Measurements from ENCODE around the gene ANKAR. TPM values are rescaled to one million over a fixed set of nuclear protein-coding genes. Genes with fewer than 3 reads are reported as not detected.

The ANKAR gene
- total RNA-seq, 1 donor from 2014 or later = 17.4 TPM

GRCh38 chr2:189723192-189723591, 48.7 kb downstream of the ANKAR start:
- no peaks in the 10 kb centered on the region for H3K9me3 ChIP-seq
- TF ChIP-seq POLR2A (IDR thresholded peaks at IDR 0.05) = no peak
- no peak for TF ChIP-seq POLR2AphosphoS5 (IDR thresholded peaks at IDR 0.05; ENCODE audit: insufficient read depth in 1 of 2, low read depth in 1 of 2)
- TF ChIP-seq, protein P1, sequence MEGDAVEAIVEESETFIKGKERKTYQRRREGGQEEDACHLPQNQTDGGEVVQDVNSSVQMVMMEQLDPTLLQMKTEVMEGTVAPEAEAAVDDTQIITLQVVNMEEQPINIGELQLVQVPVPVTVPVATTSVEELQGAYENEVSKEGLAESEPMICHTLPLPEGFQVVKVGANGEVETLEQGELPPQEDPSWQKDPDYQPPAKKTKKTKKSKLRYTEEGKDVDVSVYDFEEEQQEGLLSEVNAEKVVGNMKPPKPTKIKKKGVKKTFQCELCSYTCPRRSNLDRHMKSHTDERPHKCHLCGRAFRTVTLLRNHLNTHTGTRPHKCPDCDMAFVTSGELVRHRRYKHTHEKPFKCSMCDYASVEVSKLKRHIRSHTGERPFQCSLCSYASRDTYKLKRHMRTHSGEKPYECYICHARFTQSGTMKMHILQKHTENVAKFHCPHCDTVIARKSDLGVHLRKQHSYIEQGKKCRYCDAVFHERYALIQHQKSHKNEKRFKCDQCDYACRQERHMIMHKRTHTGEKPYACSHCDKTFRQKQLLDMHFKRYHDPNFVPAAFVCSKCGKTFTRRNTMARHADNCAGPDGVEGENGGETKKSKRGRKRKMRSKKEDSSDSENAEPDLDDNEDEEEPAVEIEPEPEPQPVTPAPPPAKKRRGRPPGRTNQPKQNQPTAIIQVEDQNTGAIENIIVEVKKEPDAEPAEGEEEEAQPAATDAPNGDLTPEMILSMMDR (IDR thresholded peaks at IDR 0.05) = no peak
- H3K27ac ChIP-seq = no peak overlapping the region
- H3K27me3 ChIP-seq = no peaks in the 10 kb centered on the region
- intact Hi-C loops (cut with DNase I) = no loop called here
- no peak for DNase-seq (ENCODE audit: extremely low spot score in 2 of 2)
- H3K4me3 ChIP-seq = no peak overlapping the region
- no peaks in the 10 kb centered on the region for H3K36me3 ChIP-seq
- no peaks in the 10 kb centered on the region for H3K4me1 ChIP-seq

Other genes starting within 250 kb of the ANKAR start
- 30.7 TPM for gene WDR75, start 233.2 kb upstream of the ANKAR start, total RNA-seq
- gene SLC40A1, start 93.9 kb upstream of the ANKAR start, total RNA-seq = 53.3 TPM
- 44.7 TPM for gene ASNSD1, start 13.2 kb upstream of the ANKAR start, total RNA-seq
- gene OSGEPL1, start 88.1 kb downstream of the ANKAR start, total RNA-seq = 8.1 TPM
- 58.9 TPM for gene ORMDL1, start 109.7 kb downstream of the ANKAR start, total RNA-seq
- gene PMS1, start 109.8 kb downstream of the ANKAR start, total RNA-seq = 20.1 TPM